NCI-H2029 treated with DMSO at 0.1 percent for 48 hours (cell line): ENCODE data around the gene CHRNA4.

Experiments
- DNase-seq: peaks from one replicate; lab custom pipeline; 2025; lab: John Stamatoyannopoulos, UW

The CHRNA4 gene

GRCh38 chr20:63360850-63361518 is at the start of gene CHRNA4:
TSS of gene CHRNA4 (minus strand) at chr20:63361349. CDS start at chr20:63361165, 184 bp downstream.
- DNase-seq = no peak

- no peak for DNase-seq
Measured at GRCh38 chr20:63409834-63410435, 48.8 kb upstream of the CHRNA4 start.

GRCh38 chr20:63409066-63409833 is 48.1 kb upstream of the CHRNA4 start:
- no peak for DNase-seq

DNA sequence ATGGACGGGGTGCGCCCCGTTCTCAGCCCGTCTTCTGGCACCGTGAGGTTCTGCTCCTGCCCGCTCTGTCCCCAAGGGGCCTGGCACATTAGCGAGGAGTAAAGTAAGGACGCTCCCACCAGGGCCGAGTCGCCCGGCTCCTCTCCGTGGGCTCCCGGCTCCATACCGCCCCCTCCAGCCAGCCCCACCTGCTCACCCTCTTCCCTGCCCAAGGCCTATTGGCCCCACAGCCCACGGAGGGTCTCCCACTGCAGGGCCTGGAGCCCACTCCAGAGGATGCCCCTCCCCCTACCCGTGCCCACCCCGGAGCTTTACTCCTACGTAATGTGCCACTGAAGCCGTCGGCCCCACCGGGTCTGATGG is 47.5 kb upstream of the CHRNA4 start:
- DNase-seq = no peak

DNA sequence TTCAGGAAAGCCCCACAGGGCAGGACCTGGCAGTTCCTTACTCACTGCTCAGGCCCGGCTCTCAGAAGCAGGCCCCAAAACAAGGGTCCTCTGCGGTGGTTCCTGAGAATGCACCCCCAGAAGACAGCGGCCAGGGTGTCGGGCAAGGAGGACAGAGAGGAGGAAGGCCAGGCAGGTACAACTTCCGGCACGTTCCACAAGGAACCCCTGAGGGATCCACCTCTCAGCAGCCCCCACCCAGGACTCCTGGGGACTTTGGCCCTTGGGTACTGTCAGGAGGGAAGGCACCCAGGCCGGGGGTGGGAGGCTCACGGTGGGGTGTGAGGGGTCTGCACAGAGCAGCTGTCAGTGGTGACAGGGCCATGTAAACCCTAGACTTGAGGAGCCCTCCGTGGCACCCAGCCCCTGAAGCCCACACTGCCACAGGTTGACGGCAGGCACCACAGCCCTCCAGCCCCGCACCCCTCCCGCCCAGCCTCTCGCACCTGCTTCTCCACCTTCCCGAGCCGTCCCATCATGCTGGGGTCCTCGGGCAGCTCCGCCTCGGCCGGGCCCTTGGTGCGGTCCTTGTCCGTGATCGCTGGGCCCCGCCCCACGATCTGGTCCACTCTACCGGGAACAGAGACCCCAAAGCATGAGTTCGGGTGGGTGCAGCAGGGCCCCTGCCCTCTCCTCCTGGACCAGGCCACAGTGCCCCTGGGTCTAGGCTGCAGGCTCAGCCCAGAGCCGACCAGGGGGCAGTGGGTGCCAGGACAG is 47.0 kb upstream of the CHRNA4 start:
- DNase-seq = no peak

- DNase-seq = no peak
Measured at GRCh38 chr20:63406617-63407245, 45.6 kb upstream of the CHRNA4 start.

GRCh38 chr20:63406011-63406410 is 44.9 kb upstream of the CHRNA4 start:
- no peak for DNase-seq

DNA sequence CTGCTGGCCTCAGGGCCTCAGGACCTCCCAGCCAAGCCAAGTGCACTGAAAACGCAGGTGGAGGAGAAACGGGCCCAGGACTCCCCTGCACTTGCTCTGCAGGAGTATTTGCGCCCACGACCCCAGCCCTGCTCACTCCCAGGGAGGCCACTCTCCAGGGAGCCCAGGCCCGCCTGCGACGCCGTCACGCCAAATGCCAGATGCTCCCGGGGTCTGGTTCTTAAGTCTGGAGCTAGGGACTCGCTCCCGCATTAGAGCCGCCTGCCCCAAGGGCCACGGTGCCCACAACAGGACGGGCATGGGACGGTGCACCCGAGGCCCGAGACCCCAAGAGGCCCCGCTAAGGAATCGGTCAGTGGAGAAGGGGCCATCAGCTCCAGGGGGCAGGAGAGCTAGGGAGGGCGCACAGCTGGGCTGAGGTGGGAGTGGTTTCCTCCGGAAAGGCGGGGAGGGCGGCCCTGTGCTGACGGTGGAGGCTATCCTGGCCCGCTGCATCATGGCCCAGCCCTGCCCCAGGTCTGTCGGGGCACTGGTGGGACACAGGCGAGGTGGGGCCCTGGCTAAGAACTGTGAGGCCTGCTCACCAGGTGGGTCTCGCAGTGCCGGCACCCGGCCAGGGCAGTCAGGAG is 44.1 kb upstream of the CHRNA4 start:
- no peak for DNase-seq

GRCh38 chr20:63404129-63405085 is 43.3 kb upstream of the CHRNA4 start:
- DNase-seq = no peak

- DNase-seq = no peak
Measured at GRCh38 chr20:63403403-63404105, 42.4 kb upstream of the CHRNA4 start.

DNA sequence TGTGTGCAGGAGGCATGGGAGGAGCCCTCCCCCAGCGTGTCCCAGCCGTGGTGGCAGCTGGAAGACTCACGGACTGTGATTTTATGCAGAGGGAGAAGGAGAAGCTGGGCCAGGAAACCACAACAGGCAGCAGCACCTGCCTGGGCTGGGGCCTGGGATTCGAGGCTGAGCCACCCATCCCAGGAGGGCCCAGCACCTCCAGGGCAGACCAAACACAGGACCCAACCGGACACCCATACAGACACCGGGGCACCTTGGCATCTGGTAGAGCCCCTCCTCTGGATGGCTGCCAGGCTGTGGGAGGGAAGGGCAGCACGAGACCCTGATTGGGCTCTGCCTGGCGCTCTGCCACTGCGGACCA is 41.7 kb upstream of the CHRNA4 start:
- no peak for DNase-seq

DNA sequence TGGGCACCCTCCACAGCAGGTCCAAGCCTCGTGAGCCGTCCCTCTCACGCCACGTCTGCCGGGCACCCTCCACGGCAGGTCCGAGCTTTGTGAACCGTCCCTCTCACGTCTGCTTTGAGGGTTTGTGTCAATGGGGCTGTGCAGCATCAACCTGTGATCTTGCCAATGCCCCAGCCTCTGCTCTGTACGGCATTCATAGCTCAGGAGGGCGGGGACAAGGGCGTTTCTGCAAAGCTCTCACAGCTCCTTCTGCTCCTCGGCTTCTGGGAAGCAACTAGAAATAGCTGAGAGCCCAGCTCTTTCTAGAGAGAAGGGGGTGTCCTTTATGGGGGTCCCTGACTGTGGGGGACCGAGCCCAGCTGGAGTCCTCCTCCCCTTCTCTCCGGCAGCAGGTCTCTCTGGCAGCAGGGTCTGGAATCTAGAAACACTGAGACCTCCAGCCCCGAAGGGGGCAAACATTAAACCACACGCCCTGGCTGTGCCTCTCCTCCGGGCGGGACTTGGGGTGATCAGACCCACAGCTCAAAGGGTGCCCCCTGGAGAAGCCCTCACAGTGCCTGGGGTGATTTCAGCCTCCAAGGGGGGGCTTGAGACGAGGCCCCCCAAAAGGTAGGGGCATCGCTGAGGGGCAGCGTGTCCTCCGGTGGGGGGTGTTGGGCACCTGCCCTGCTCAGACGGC is 41.2 kb upstream of the CHRNA4 start:
- DNase-seq = no peak

DNA sequence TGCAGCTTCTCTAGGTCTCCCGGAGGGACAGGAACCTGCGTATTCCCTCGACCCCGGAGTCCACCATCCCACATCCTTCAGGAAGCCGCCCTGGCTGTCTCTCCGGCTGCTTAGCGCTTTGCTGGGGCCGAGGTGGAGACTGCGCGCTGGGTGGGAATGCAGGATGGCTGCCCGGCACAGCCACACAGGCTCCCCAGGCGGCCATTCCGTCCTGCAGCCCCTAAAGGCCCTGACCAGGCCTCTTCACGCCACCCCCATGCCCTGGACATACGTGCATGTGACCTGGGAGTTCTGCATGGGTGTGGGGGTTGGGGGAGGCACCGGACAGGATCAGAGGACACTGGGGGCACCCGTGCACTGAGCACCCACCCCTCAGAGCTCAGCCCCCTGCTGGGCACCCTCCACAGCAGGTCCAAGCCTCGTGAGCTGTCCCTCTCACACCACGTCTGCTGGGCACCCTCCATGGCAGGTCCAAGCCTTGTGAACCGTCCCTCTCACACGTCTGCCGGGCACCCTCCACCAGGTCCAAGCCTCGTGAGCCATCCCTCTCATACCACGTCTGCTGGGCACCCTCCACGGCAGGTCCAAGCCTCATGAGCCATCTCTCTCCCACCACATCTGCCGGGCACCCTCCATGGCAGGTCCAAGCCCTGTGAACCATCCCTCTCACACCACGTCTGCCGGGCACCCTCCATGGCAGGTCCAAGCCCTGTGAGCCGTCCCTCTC is 40.4 kb upstream of the CHRNA4 start:
- DNase-seq = no peak

DNA sequence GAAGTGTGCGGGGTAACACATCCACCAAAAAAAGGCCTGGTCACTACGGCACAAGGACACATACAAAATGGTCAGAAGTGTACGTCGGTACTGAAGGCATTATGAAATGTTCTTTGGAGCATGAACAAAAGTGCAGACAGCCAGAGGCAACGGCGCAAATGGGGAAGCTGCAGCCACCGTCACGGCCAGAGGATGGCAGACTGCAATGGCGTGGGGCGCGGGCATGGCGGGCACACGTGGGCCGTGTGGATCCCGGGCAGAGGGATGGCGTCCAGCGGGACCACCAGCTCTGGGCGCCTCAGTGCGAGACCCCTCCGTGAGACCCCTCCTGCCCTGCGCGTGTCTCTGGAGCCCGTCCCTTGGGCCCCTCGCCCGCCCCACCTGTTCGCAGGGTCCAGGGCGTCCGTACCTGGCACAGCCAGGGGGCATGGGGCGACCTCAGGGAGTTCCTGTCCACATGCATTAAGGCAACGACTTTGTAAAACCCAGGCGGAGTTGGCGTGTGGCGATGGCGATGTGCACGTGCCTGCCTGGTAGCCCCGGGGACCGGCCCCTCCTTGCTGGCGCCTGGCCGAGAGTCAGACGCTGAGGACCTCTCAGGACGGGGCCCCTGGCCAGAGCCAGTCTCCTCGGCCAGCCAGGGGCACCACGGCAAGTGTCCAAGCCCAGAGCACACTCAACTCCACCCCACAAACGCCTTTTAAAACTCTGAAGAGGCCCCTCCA is 39.5 kb upstream of the CHRNA4 start:
- DNase-seq = no peak

- DNase-seq = no peak
Measured at GRCh38 chr20:63399596-63400375, 38.6 kb upstream of the CHRNA4 start.

- DNase-seq = no peak
Measured at GRCh38 chr20:63398744-63399514, 37.8 kb upstream of the CHRNA4 start.
